Hepatocyte (in vitro differentiated cells): ENCODE measurements around the gene PLD1. TPM values are rescaled to one million over a fixed set of nuclear protein-coding genes. Genes with fewer than 3 reads are reported as not detected.
"Not testable (repeated sequence)": the region's sequence is repeated elsewhere in the genome, so short reads cannot be mapped to it uniquely, and the experiment has no call there.

Experiments used
- DNase-seq: peaks from one replicate; pipeline ENCODE4 v3.0.0-alpha.2; 2016; ENCODE audit warnings: low spot score
- H2AFZ ChIP-seq: fragments of 200-600 bp; sonication (generic); 2 replicates; pipeline ENCODE4 v1.6.0; 2016; ENCODE audit warnings: antibody characterized with exemption, mild to moderate bottlenecking
- H3K27ac ChIP-seq: fragments of 200-600 bp; sonication (generic); 2 replicates; pipeline ENCODE4 v1.5.1; 2016; ENCODE audit warnings: mild to moderate bottlenecking
- H3K27me3 ChIP-seq: fragments of 200-600 bp; sonication (generic); 2 replicates; pipeline ENCODE4 v1.6.1; 2016
- H3K36me3 ChIP-seq: fragments of 200-600 bp; sonication (generic); replicated peaks from 2 replicates; pipeline ENCODE4 v1.5.1; 2016; ENCODE audit warnings: low read depth; ENCODE audit not compliant: insufficient read depth
- H3K4me1 ChIP-seq: fragments of 200-600 bp; sonication (generic); 2 replicates; pipeline ENCODE4 v1.5.1; 2016; ENCODE audit warnings: mild to moderate bottlenecking, moderate library complexity; ENCODE audit not compliant: insufficient read depth
- H3K4me2 ChIP-seq: fragments of 200-600 bp; sonication (generic); 2 replicates; pipeline ENCODE4 v1.6.0; 2016
- H3K4me3 ChIP-seq: fragments of 200-600 bp; sonication (generic); 2 replicates; pipeline ENCODE4 v1.5.1; 2016; ENCODE audit warnings: mild to moderate bottlenecking
- H3K79me2 ChIP-seq: fragments of 200-600 bp; sonication (generic); 2 replicates; pipeline ENCODE4 v1.6.0; 2017; ENCODE audit warnings: mild to moderate bottlenecking
- H3K9me2 ChIP-seq: fragments of 200-600 bp; sonication (generic); replicated peaks from 2 replicates; pipeline ENCODE4 v1.6.0; 2017; ENCODE audit warnings: mild to moderate bottlenecking; ENCODE audit not compliant: insufficient read depth
- H3K9me3 ChIP-seq: fragments of 200-600 bp; sonication (generic); 2 replicates; pipeline ENCODE4 v1.5.1; 2016; ENCODE audit warnings: low read depth, mild to moderate bottlenecking
- H4K20me1 ChIP-seq: fragments of 200-600 bp; sonication (generic); 2 replicates; pipeline ENCODE4 v1.6.0; 2016; ENCODE audit warnings: mild to moderate bottlenecking; ENCODE audit not compliant: insufficient read depth, poor library complexity, severe bottlenecking
- CTCF ChIP-seq: fragments of 200-600 bp; sonication (generic); IDR thresholded peaks from 2 replicates; pipeline ENCODE4 v1.5.1; 2016; ENCODE audit warnings: antibody characterized with exemption, mild to moderate bottlenecking; ENCODE audit not compliant: poor library complexity
- EZH2 ChIP-seq: fragments of 200-600 bp; sonication (generic); IDR thresholded peaks from 2 replicates; pipeline ENCODE4 v1.6.1; 2016; ENCODE audit warnings: antibody characterized with exemption, mild to moderate bottlenecking, borderline replicate concordance
- EZH2phosphoT487 ChIP-seq: fragments of 200-600 bp; sonication (generic); IDR thresholded peaks from one replicate; pipeline ENCODE4 v1.6.1; 2018; ENCODE audit warnings: antibody characterized with exemption, mild to moderate bottlenecking, low read depth, moderate library complexity; ENCODE audit not compliant: unreplicated experiment, severe bottlenecking
- WGBS: methylation state at CpG from one replicate; pipeline ENCODE4 v1.1.6; 2016; ENCODE audit warnings: low lambda C conversion rate; ENCODE audit errors: missing lambda C conversion rate; 5-methylcytosine and 5-hydroxymethylcytosine counted together
- polyA plus RNA-seq: library from polyadenylated mRNA; unstranded; fragments of >200 nt; fragmentation: Nextera tagmentation; extraction: Ambion mirVana; gene quantifications from 2 replicates; pipeline ENCODE4 v1.2.1, GENCODE V29; 2016
- total RNA-seq: library from RNA; depleted of rRNA; stranded (reverse); fragments of >200 nt; gene quantifications from 2 replicates; pipeline ENCODE4 v1.2.3, GENCODE V29; 2014

Gene PLD1
- total and polyA plus RNA-seq, 2 experiments from 2014 or later = 29.4 to 71.1 TPM

- 76% methylated on average over 2 of the region's 2 CpGs for WGBS
- no peaks in the 10 kb centered on the region for H3K27me3 ChIP-seq
- no peaks in the 10 kb centered on the region for H3K9me3 ChIP-seq
- H3K36me3 ChIP-seq = no peaks in the 10 kb centered on the region
- H3K79me2 ChIP-seq = no peaks in the 10 kb centered on the region
- H3K4me3 ChIP-seq = no peak overlapping the region
- H3K27ac ChIP-seq = no peak overlapping the region
- no peaks in the 10 kb centered on the region for H4K20me1 ChIP-seq
- H3K4me1 ChIP-seq = peaks cover 5% of the 10 kb centered on the region
- no peaks in the 10 kb centered on the region for H3K9me2 ChIP-seq
- TF ChIP-seq CTCF (no peak), EZH2phosphoT487 (no peak), EZH2 (no peak)
- no peak overlapping the region for H3K4me2 ChIP-seq
- no peak overlapping the region for H2AFZ ChIP-seq
- no peak for DNase-seq
These were observed 244.7 kb downstream of the PLD1 start for GRCh38 chr3:171565481-171566058.

GRCh38 chr3:171564748-171565480 lies 245.4 kb downstream of the PLD1 start:
- no peaks in the 10 kb centered on the region for H3K9me3 ChIP-seq

GRCh38 chr3:171563298-171563697 lies 247.0 kb downstream of the PLD1 start:
- no peak for DNase-seq
- no peak overlapping the region for H3K4me3 ChIP-seq
- H3K79me2 ChIP-seq = no peaks in the 10 kb centered on the region
- H3K27me3 ChIP-seq = no peaks in the 10 kb centered on the region
- no peaks in the 10 kb centered on the region for H3K9me3 ChIP-seq
- peaks cover 5% of the 10 kb centered on the region for H3K4me1 ChIP-seq
- no peaks in the 10 kb centered on the region for H4K20me1 ChIP-seq
- no peak overlapping the region for H3K4me2 ChIP-seq
- TF ChIP-seq EZH2phosphoT487 (no peak), EZH2 (no peak), CTCF (no peak)
- no peaks in the 10 kb centered on the region for H3K36me3 ChIP-seq
- no peaks in the 10 kb centered on the region for H3K9me2 ChIP-seq
- no peak overlapping the region for H3K27ac ChIP-seq
- 94% methylated on average over 6 of the region's 6 CpGs for WGBS
- no peak overlapping the region for H2AFZ ChIP-seq

More at GRCh38 chr3:171564748-171565480, 245.4 kb downstream of the PLD1 start:
- no peak overlapping the region for H3K4me3 ChIP-seq
- no peak for DNase-seq
- peaks cover 5% of the 10 kb centered on the region for H3K4me1 ChIP-seq
- no peaks in the 10 kb centered on the region for H4K20me1 ChIP-seq
- no peaks in the 10 kb centered on the region for H3K27me3 ChIP-seq
- H3K4me2 ChIP-seq = no peak overlapping the region
- no peak overlapping the region for H3K27ac ChIP-seq
- no peaks in the 10 kb centered on the region for H3K79me2 ChIP-seq
- TF ChIP-seq EZH2 = no peak
- no peak for TF ChIP-seq EZH2phosphoT487
- no peak for TF ChIP-seq CTCF
- H3K36me3 ChIP-seq = no peaks in the 10 kb centered on the region
- WGBS = 88% methylated on average over 6 of the region's 6 CpGs
- H2AFZ ChIP-seq = no peak overlapping the region
- H3K9me2 ChIP-seq = no peaks in the 10 kb centered on the region

- H2AFZ ChIP-seq, H3K4me1 ChIP-seq, DNase-seq, H3K4me3 ChIP-seq, H3K36me3 ChIP-seq, H3K79me2 ChIP-seq, H4K20me1 ChIP-seq, H3K4me2 ChIP-seq, H3K9me2 ChIP-seq, H3K9me3 ChIP-seq, H3K27ac ChIP-seq, H3K27me3 ChIP-seq: not testable (repeated sequence)
- 60% methylated on average over 1 of the region's 1 CpG for WGBS
These were observed 247.8 kb downstream of the PLD1 start for GRCh38 chr3:171562459-171562858.
